ENCODE measurements around the gene DGKD.

DNA sequence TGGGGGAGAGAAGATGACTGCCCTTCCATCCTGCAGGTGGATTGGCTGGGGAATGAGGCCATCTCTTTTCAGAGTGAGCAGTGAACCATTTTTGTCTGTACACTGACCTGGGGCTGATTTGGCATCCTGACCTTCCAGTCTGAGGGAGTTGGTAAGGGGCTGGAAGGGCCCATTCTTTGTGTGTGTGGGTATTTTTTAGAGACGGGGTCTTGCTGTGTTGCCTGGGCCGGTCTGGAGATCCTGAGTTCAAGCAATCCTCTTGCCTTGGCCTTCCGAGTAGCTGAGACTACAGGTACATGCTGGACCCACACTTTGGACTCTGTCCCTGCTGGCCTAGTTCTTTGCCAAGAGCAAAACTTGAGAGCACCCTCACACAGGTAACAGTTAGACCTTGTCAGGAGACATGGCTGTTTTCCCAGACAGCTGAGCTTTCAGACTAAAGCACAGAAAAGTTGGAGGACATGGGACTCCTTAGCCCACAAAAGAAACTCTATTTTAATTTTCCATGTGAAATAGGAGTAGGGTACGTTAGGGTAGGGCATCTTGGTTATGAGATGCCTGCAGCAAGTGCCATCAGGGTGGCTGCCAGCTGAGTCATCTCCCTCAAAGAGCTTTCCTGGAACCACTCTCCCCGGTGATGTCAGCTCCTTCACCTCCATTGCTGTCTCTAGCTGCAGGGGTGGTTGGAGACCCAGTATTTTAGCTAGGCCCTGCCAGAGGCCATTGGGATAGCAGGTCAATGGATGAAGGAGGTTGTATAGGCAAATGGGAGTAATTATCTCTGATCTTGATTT is 60.7 kb downstream of the DGKD start:
- TF ChIP-seq, protein P1, sequence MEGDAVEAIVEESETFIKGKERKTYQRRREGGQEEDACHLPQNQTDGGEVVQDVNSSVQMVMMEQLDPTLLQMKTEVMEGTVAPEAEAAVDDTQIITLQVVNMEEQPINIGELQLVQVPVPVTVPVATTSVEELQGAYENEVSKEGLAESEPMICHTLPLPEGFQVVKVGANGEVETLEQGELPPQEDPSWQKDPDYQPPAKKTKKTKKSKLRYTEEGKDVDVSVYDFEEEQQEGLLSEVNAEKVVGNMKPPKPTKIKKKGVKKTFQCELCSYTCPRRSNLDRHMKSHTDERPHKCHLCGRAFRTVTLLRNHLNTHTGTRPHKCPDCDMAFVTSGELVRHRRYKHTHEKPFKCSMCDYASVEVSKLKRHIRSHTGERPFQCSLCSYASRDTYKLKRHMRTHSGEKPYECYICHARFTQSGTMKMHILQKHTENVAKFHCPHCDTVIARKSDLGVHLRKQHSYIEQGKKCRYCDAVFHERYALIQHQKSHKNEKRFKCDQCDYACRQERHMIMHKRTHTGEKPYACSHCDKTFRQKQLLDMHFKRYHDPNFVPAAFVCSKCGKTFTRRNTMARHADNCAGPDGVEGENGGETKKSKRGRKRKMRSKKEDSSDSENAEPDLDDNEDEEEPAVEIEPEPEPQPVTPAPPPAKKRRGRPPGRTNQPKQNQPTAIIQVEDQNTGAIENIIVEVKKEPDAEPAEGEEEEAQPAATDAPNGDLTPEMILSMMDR (conservative IDR thresholded peaks at IDR 0.05; ENCODE audit: low read length), result no peak
- TF ChIP-seq EZH2phosphoT487 (IDR thresholded peaks at IDR 0.05; ENCODE audit: borderline replicate concordance), result no peak

Data from Loucy (cell line).